HFF-Myc (cell line): ENCODE data around the gene UQCC2.

ENCODE experiments used
- DNase-seq: peaks from one replicate; pipeline ENCODE4 v3.0.0-alpha.2; 2011; ENCODE audit warnings: low read depth; ENCODE audit errors: extremely low read depth
- H3K4me3 ChIP-seq: replicated peaks from 2 replicates; pipeline ENCODE4 v1.5.1; 2011; ENCODE audit warnings: low read depth, mild to moderate bottlenecking, control low read depth, low read length
- CTCF ChIP-seq: IDR thresholded peaks from 2 replicates; pipeline ENCODE4 v1.5.1; 2012; ENCODE audit warnings: mild to moderate bottlenecking, low read depth, low read length, control low read depth; ENCODE audit errors: missing control alignments

Gene UQCC2

GRCh38 chr6:33716379-33716778 is 4.9 kb upstream of the UQCC2 start:
- no peak for TF ChIP-seq CTCF
- DNase-seq = no peak
- H3K4me3 ChIP-seq = no peak overlapping the region

GRCh38 chr6:33714385-33715040 is 3.0 kb upstream of the UQCC2 start:
- H3K4me3 ChIP-seq = no peak overlapping the region
- no peak for DNase-seq

GRCh38 chr6:33713786-33714185 is 2.3 kb upstream of the UQCC2 start:
- H3K4me3 ChIP-seq = no peak overlapping the region
- no peak for DNase-seq
- TF ChIP-seq CTCF = no peak

More at GRCh38 chr6:33714385-33715040, 3.0 kb upstream of the UQCC2 start:
- no peak for TF ChIP-seq CTCF

GRCh38 chr6:33712914-33713313 is 1.4 kb upstream of the UQCC2 start:
- DNase-seq = no peak
- no peak overlapping the region for H3K4me3 ChIP-seq
- TF ChIP-seq CTCF = no peak

GRCh38 chr6:33710296-33711121 is 991 bp downstream of the UQCC2 start:
- peak overlapping the region; percentile 63 for H3K4me3 ChIP-seq
- DNase-seq = no peak

GRCh38 chr6:33709605-33710295 is 1.8 kb downstream of the UQCC2 start:
- no peak for TF ChIP-seq CTCF
- no peak for DNase-seq
- peak overlapping the region; percentile 63 for H3K4me3 ChIP-seq

More at GRCh38 chr6:33710296-33711121, 991 bp downstream of the UQCC2 start:
- TF ChIP-seq CTCF = no peak
